Astrocyte (in vitro differentiated cells and primary cell): ENCODE data around the gene C9.

Experiments
- EZH2 ChIP-seq: IDR thresholded peaks from 2 replicates; pipeline ENCODE4 v1.6.1; 2012; ENCODE audit warnings: mild to moderate bottlenecking, low read length, inconsistent platforms; ENCODE audit not compliant: insufficient read depth
- TF ChIP-seq, protein P1 (sequence below): IDR thresholded peaks from 2 replicates; pipeline ENCODE4 v1.5.1; 2011; ENCODE audit warnings: low read depth, mild to moderate bottlenecking, inconsistent platforms, low read length, moderate library complexity; ENCODE audit not compliant: insufficient read depth

DNA sequence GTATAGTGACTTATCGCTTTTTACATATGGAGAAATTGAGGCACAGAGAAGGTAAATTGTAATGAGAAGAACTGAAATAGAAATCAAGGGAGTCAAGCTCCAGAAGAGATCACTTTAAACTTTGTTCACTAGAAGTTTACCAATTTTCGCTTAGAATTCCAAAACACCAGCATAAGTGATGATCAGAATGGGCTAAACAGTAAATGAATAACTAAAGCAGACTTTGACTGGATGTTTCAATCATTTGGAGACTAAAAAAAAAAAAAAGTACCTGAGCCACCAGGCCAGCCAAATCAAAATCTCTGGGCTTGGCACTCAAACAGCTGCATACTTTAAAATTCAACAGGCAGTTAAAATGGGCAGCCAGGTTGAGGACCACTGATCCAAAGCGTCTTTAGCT lies 106.7 kb downstream of the C9 start:
- TF ChIP-seq, protein P1, sequence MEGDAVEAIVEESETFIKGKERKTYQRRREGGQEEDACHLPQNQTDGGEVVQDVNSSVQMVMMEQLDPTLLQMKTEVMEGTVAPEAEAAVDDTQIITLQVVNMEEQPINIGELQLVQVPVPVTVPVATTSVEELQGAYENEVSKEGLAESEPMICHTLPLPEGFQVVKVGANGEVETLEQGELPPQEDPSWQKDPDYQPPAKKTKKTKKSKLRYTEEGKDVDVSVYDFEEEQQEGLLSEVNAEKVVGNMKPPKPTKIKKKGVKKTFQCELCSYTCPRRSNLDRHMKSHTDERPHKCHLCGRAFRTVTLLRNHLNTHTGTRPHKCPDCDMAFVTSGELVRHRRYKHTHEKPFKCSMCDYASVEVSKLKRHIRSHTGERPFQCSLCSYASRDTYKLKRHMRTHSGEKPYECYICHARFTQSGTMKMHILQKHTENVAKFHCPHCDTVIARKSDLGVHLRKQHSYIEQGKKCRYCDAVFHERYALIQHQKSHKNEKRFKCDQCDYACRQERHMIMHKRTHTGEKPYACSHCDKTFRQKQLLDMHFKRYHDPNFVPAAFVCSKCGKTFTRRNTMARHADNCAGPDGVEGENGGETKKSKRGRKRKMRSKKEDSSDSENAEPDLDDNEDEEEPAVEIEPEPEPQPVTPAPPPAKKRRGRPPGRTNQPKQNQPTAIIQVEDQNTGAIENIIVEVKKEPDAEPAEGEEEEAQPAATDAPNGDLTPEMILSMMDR = no peak
- no peak for TF ChIP-seq EZH2
